Measurements from ENCODE around the gene PTGIS.
A peak's percentile ranks its signal among the peaks of the same experiment; 100 is the strongest.

Gene PTGIS

DNA sequence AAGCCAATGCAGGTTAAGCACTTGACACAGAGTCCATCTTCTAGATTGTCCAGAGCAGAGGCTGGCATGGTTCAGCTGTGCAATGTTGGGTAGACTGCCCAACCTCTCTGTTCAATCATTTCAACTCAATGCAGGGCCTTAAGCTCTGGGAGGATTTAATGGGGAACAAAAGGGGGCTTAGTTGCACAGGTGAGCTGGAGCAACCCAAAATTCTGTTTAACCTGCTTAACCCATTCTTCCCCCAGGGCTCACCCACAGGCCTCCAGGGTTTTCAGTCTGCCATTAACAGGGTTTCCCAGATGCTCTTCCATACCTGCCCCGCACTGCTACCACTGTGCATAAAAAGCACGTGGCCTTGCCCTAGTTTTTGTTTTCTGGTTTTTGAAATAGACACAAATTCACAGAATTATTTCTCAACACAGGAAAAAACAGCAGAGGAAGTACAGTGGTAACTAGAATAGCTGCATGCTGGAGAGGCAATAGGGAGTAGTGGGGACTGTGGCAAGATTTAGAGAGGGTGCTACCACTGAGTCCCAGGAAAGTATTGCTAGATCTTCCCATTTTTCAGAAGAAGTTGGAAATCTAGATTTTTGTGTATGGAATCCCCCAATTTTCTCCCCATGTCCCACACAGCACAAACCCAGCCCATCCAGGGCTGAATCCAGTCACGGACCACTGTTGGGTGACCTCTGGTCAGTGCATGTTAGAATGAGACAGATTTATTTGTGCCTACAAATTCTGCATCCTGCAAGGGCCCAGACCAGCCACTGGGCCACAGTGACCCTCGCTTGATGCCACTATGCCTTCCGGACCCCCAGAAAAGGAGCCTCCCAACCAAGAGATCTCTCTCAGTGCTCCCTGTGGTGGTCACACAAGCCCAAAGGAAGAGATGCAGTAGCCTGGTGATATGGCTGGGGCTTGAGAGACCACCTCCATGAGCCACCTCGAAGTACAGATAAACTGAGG is 4.6 kb downstream of the PTGIS start:
- H3K4me3 ChIP-seq (ENCODE audit: low read length) = no peak overlapping the region
- no peak for DNase-seq (ENCODE audit: low read depth)
- no peak for TF ChIP-seq CTCF (conservative IDR thresholded peaks at IDR 0.05; ENCODE audit: low read length)

DNA sequence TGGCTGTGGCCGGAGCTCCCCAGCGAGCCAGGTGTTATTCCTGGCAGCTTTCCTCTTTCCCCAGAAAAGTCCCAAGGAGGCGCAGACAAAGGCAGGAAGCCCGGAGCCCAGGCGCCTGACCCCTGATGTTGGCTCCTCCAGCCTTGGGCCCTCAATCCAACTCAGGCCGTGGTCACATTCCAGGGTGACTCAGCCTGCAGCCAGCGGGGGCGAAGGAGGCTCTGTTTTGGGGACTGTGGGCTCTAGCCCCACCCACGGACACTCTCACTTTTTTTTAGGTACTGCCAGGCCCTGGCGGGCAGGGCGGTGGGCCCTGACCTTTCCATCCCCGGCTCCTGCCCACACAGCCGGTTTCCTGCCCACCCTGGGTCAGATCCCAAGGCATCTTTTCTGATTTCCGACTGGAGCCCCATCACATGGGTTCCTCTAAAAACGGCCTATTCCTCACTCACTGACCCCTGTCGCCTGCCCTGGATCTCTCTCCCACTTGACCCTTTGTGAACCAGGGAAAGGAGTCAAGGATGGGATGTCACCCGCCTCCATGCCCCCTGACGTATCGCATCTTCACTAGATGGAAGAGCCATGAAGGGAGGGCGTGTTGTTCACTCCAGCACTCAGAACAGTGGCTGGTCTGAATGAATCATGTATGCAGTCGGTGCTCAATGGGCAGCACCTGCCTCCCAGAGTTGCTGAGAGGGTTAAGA is 5.5 kb downstream of the PTGIS start:
- DNase-seq (ENCODE audit: low read depth) = peak; percentile 86
- TF ChIP-seq CTCF (conservative IDR thresholded peaks at IDR 0.05; ENCODE audit: low read length) = no peak
- H3K4me3 ChIP-seq (ENCODE audit: low read length) = no peak overlapping the region

GRCh38 chr20:49561806-49562205 is 6.1 kb downstream of the PTGIS start:
- no peak overlapping the region for H3K4me3 ChIP-seq (ENCODE audit: low read length)
- DNase-seq (ENCODE audit: low read depth) = no peak
- TF ChIP-seq CTCF (conservative IDR thresholded peaks at IDR 0.05; ENCODE audit: low read length) = no peak

GRCh38 chr20:49561256-49561655 is 6.7 kb downstream of the PTGIS start:
- H3K4me3 ChIP-seq (ENCODE audit: low read length) = no peak overlapping the region
- TF ChIP-seq CTCF (conservative IDR thresholded peaks at IDR 0.05; ENCODE audit: low read length) = no peak
- no peak for DNase-seq (ENCODE audit: low read depth)

DNA sequence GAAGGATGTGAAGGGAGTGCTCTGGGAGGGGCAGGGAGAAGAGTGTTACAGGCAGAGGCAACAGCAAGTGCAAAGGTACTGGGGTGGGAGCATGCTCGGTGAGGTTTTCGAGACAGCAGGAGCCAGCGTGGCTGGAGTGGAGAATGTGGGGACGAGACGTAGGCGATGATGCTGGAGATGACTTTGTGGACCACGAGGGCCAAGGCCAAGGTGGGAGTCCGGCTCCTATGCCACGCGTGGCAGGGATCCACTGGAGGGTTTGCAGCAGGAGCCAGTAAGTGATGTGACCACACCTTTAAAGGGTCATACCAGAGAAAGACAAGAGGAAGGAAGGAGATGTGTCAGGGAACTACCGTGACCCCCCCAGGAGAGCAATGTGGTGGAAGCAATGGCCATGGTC is 7.3 kb downstream of the PTGIS start:
- H3K4me3 ChIP-seq (ENCODE audit: low read length) = no peak overlapping the region
- TF ChIP-seq CTCF (conservative IDR thresholded peaks at IDR 0.05; ENCODE audit: low read length) = no peak
- no peak for DNase-seq (ENCODE audit: low read depth)

DNA sequence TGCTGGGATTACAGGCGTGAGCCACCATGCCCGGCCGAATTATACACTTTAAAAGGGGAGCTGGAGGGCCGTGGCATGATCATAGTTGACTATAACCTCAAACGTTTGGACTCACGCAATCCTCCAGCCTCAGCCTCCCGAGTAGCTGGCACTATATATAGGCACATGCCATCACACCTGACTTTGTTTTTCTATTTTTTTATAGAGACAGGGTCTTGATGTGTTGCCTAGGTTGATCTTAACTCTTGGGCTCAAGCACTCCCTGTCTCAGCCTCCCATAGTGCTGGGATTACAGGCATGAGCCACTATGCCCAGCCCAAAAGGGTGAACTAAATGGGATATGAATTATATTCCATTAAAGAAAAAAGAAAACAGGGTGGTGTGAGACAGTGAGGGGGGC is 7.8 kb downstream of the PTGIS start:
- H3K4me3 ChIP-seq (ENCODE audit: low read length) = no peak overlapping the region
- no peak for DNase-seq (ENCODE audit: low read depth)
- no peak for TF ChIP-seq CTCF (conservative IDR thresholded peaks at IDR 0.05; ENCODE audit: low read length)
